CD4-positive, alpha-beta T cell treated with Interferon alpha-2 for 1 hour (primary cell): Measurements from ENCODE around the gene POU2AF1.
"Not testable (repeated sequence)": the region's sequence is repeated elsewhere in the genome, so short reads cannot be mapped to it uniquely, and the experiment has no call there.

Experiments
- DNase-seq, 2 donors: peaks; one replicate each; pipeline ENCODE4 v3.0.0-alpha.2; 2020 to 2022

The POU2AF1 gene

GRCh38 chr11:111408789-111409727, 30.0 kb upstream of the POU2AF1 start:
- no peak for DNase-seq

GRCh38 chr11:111407652-111408051, 28.6 kb upstream of the POU2AF1 start:
- DNase-seq, result no peak

GRCh38 chr11:111406589-111406988, 27.5 kb upstream of the POU2AF1 start:
- DNase-seq, result no peak

GRCh38 chr11:111406091-111406490, 27.0 kb upstream of the POU2AF1 start:
- DNase-seq, result no peak

- no peak for DNase-seq
Measured at GRCh38 chr11:111405551-111405950, 26.5 kb upstream of the POU2AF1 start.

GRCh38 chr11:111403051-111403726, 24.1 kb upstream of the POU2AF1 start:
- DNase-seq, result no peak

GRCh38 chr11:111402411-111402810, 23.3 kb upstream of the POU2AF1 start:
- no peak for DNase-seq

- DNase-seq, result not testable (repeated sequence)
Measured at GRCh38 chr11:111401957-111402356, 22.9 kb upstream of the POU2AF1 start.

GRCh38 chr11:111400595-111400994, 21.5 kb upstream of the POU2AF1 start:
- no peak for DNase-seq

GRCh38 chr11:111399187-111400031, 20.3 kb upstream of the POU2AF1 start:
- DNase-seq, result no peak

- no peak for DNase-seq
Measured at GRCh38 chr11:111397034-111397433, 18.0 kb upstream of the POU2AF1 start.

- no peak for DNase-seq
Measured at GRCh38 chr11:111395749-111396148, 16.7 kb upstream of the POU2AF1 start.

GRCh38 chr11:111395081-111395480, 16.0 kb upstream of the POU2AF1 start:
- no peak for DNase-seq

GRCh38 chr11:111394147-111394546, 15.1 kb upstream of the POU2AF1 start:
- DNase-seq, result not testable (repeated sequence)

- no peak for DNase-seq
Measured at GRCh38 chr11:111393585-111393984, 14.5 kb upstream of the POU2AF1 start.

GRCh38 chr11:111393096-111393495, 14.0 kb upstream of the POU2AF1 start:
- DNase-seq, result no peak

GRCh38 chr11:111392552-111392951, 13.5 kb upstream of the POU2AF1 start:
- no peak for DNase-seq

- DNase-seq, result no peak
Measured at GRCh38 chr11:111391328-111392124, 12.5 kb upstream of the POU2AF1 start.

GRCh38 chr11:111388842-111389241, 9.8 kb upstream of the POU2AF1 start:
- no peak for DNase-seq

GRCh38 chr11:111388420-111388819, 9.3 kb upstream of the POU2AF1 start:
- DNase-seq, result no peak

GRCh38 chr11:111387363-111387762, 8.3 kb upstream of the POU2AF1 start:
- no peak for DNase-seq

- no peak for DNase-seq
Measured at GRCh38 chr11:111386611-111387150, 7.6 kb upstream of the POU2AF1 start.
